Fibroblast of lung (primary cell): Measurements from ENCODE around the gene KCND1. TPM values are rescaled to one million over a fixed set of nuclear protein-coding genes. Genes with fewer than 3 reads are reported as not detected.
A peak's percentile ranks its signal among the peaks of the same experiment; 100 is the strongest.

Source experiments
- DNase-seq, 2 donors: peaks; one replicate each; pipeline versions ENCODE4 v3.0.0 to v3.0.0-alpha.2; 2010; ENCODE audit warnings: low read depth in 2 of 2
- H2AFZ ChIP-seq: 2 replicates; pipeline ENCODE4 v1.5.1; 2012; ENCODE audit warnings: low read length, control low read depth, inconsistent platforms
- H3K27ac ChIP-seq: 2 replicates; pipeline ENCODE4 v1.5.1; 2011; ENCODE audit warnings: low read length, control low read depth; ENCODE audit not compliant: insufficient read depth
- H3K27me3 ChIP-seq: 2 replicates; pipeline ENCODE4 v1.5.1; 2011; ENCODE audit warnings: mild to moderate bottlenecking, low read length; ENCODE audit not compliant: control insufficient read depth, insufficient read depth
- H3K36me3 ChIP-seq: 2 replicates; pipeline ENCODE4 v1.5.1; 2011; ENCODE audit warnings: low read length; ENCODE audit not compliant: control insufficient read depth, insufficient read depth
- H3K4me1 ChIP-seq: 2 replicates; pipeline ENCODE4 v1.5.1; 2011; ENCODE audit warnings: low read length; ENCODE audit not compliant: control insufficient read depth, insufficient read depth; ENCODE audit errors: extremely low read depth
- H3K4me2 ChIP-seq: 2 replicates; pipeline ENCODE4 v1.5.1; 2011; ENCODE audit warnings: low read length, control low read depth; ENCODE audit not compliant: insufficient read depth; ENCODE audit errors: extremely low read depth
- H3K4me3 ChIP-seq, 4 experiments: fragments of 200-600 bp in 1 of 4; sonication (generic) in 1 of 4; replicated peaks in 1 of 4; 2 replicates each; pipeline ENCODE4 v1.5.1; 2011 to 2016; ENCODE audit warnings: low read length in 4 of 4, low read depth in 3 of 4, mild to moderate bottlenecking in 3 of 4, control low read depth in 2 of 4, inconsistent platforms in 1 of 4, mixed read lengths in 1 of 4; ENCODE audit not compliant: insufficient read depth in 1 of 4; ENCODE audit errors: control extremely low read depth in 1 of 4
- H3K79me2 ChIP-seq: 2 replicates; pipeline ENCODE4 v1.5.1; 2012; ENCODE audit warnings: mild to moderate bottlenecking, low read length, inconsistent platforms; ENCODE audit not compliant: control insufficient read depth, insufficient read depth
- H3K9ac ChIP-seq: 2 replicates; pipeline ENCODE4 v1.5.1; 2011; ENCODE audit warnings: mild to moderate bottlenecking, low read length, control low read depth; ENCODE audit not compliant: insufficient read depth
- H3K9me3 ChIP-seq: 2 replicates; pipeline ENCODE4 v1.5.1; 2012; ENCODE audit warnings: low read depth, low read length; ENCODE audit not compliant: control insufficient read depth, insufficient read depth
- H4K20me1 ChIP-seq: 2 replicates; pipeline ENCODE4 v1.5.1; 2011; ENCODE audit warnings: low read length; ENCODE audit not compliant: control insufficient read depth, insufficient read depth; ENCODE audit errors: extremely low read depth
- EZH2 ChIP-seq: IDR thresholded peaks from 2 replicates; pipeline ENCODE4 v1.5.1; 2012; ENCODE audit warnings: low read length, control low read depth, mild to moderate bottlenecking; ENCODE audit errors: missing control alignments
- polyA plus RNA-seq, 2 donors: library from polyadenylated mRNA; depleted of rRNA in 1 of 2; stranded (reverse) in 1 of 2; unstranded in 1 of 2; fragments of >200 nt; gene quantifications; 2 replicates each; pipeline ENCODE4 v1.2.1, GENCODE V29; 2011 to 2012; ENCODE audit warnings: missing spikeins in 1 of 2
- total RNA-seq: library from RNA; depleted of rRNA; stranded (reverse); fragments of >200 nt; gene quantifications from 2 replicates; pipeline ENCODE4 v1.2.1, GENCODE V29; 2014
- TF ChIP-seq, protein P1 (sequence below), 2 donors: IDR thresholded peaks in 1 of 2; conservative IDR thresholded peaks in 1 of 2; 1 replicate in 1 of 2; 2 replicates in 1 of 2; pipeline ENCODE4 v1.5.1; 2011 to 2012; ENCODE audit warnings: low read length in 2 of 2, control low read depth in 1 of 2, inconsistent platforms in 1 of 2, low read depth in 1 of 2, mild to moderate bottlenecking in 1 of 2

KCND1 gene
- total and polyA plus RNA-seq, 2 donors (not counting 1 experiment from before 2014, with no cell fraction given): 0.41 to 1.3 TPM

DNA sequence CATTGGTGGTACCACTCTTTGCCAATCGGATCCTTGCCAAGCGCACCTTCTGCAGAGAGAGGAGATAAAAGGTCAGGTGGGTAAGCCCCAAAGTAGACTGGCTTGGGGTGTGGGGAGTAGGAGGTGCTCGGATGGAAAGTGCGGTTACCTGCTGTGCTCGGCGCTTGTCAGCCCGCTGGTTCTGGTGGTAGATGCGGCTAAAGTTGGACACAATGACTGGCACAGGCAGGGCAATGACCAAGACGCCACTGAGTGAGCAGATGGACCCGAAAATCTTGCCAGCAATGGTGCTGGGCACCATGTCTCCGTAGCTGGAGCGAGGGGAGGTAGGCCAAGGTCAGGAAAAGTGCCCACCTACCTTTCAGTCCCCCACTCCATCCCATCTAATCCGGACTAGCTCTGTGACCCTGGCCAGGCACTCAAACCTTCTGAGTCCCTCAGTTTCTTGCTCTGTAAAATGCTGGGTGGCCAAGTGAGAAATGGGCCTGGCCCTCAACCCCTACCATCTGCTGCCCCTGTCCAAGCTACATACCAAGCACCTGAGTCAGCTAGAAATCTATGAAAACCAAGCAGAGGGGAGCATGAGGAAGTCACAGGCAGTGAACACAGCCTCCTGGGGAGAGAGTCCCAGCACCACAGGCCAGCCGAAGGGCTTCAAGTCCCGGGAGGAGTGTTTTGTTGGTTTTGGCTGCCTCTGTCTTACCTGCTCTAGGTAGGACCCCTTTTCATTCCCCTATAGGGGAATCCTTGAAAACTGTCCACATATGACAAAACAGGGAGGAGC is 4.7 kb downstream of the KCND1 start:
- peak overlapping the region; percentile 7 for H3K4me2 ChIP-seq
- no peak overlapping the region for H3K27ac ChIP-seq
- peak; percentile 31 to 58 for DNase-seq

DNA sequence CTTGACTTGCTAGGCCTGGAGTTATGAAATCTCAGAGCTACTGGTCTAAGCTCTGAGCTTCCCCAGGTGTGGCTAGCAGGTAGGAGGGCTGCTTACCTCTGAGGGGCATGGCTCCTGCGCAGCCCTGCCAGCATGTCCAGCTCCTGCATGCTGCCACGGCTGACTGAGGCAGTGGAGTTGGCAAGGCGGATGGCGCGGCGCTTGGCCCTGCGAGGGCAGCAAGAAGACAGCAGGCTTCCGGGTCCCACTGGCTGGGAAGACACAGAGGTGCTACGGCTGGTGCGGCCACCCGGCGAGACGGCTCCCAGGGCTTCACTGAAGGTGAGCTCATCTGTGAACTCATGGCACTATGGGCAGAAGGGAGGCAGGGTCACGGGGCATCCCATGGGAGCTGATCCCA is 5.7 kb downstream of the KCND1 start:
- no peak for TF ChIP-seq EZH2
- TF ChIP-seq, protein P1, sequence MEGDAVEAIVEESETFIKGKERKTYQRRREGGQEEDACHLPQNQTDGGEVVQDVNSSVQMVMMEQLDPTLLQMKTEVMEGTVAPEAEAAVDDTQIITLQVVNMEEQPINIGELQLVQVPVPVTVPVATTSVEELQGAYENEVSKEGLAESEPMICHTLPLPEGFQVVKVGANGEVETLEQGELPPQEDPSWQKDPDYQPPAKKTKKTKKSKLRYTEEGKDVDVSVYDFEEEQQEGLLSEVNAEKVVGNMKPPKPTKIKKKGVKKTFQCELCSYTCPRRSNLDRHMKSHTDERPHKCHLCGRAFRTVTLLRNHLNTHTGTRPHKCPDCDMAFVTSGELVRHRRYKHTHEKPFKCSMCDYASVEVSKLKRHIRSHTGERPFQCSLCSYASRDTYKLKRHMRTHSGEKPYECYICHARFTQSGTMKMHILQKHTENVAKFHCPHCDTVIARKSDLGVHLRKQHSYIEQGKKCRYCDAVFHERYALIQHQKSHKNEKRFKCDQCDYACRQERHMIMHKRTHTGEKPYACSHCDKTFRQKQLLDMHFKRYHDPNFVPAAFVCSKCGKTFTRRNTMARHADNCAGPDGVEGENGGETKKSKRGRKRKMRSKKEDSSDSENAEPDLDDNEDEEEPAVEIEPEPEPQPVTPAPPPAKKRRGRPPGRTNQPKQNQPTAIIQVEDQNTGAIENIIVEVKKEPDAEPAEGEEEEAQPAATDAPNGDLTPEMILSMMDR (conservative IDR thresholded peaks at IDR 0.05 in 1 of 2, IDR thresholded peaks at IDR 0.05 in 1 of 2; ENCODE audit: low read depth in 1 of 2, low read length in 2 of 2): no peak
- DNase-seq: no peak
- Histone ChIP-seq H3K36me3 (no peaks in the 10 kb centered on the region), H3K4me1 (no peaks in the 10 kb centered on the region), H3K79me2 (no peaks in the 10 kb centered on the region), H4K20me1 (no peaks in the 10 kb centered on the region), H3K27me3 (no peaks in the 10 kb centered on the region), H3K9me3 (no peaks in the 10 kb centered on the region), H3K4me2 (no peak overlapping the region), H2AFZ (no peak overlapping the region), H3K9ac (no peak overlapping the region), H3K27ac (no peak overlapping the region), H3K4me3 (no peak overlapping the region)

More for the DNA sequence above, 4.7 kb downstream of the KCND1 start:
- TF ChIP-seq, protein P1 (conservative IDR thresholded peaks at IDR 0.05 in 1 of 2, IDR thresholded peaks at IDR 0.05 in 1 of 2; ENCODE audit: low read depth in 1 of 2, low read length in 2 of 2): no peak
- TF ChIP-seq EZH2: no peak
- H3K4me3 ChIP-seq: no peak overlapping the region
- H3K9ac ChIP-seq: no peak overlapping the region
- H3K9me3 ChIP-seq: no peaks in the 10 kb centered on the region
- no peaks in the 10 kb centered on the region for H4K20me1 ChIP-seq
- H3K36me3 ChIP-seq: no peaks in the 10 kb centered on the region
- H3K4me1 ChIP-seq: no peaks in the 10 kb centered on the region
- no peaks in the 10 kb centered on the region for H3K27me3 ChIP-seq
- H3K79me2 ChIP-seq: no peaks in the 10 kb centered on the region
- H2AFZ ChIP-seq: no peak overlapping the region

DNA sequence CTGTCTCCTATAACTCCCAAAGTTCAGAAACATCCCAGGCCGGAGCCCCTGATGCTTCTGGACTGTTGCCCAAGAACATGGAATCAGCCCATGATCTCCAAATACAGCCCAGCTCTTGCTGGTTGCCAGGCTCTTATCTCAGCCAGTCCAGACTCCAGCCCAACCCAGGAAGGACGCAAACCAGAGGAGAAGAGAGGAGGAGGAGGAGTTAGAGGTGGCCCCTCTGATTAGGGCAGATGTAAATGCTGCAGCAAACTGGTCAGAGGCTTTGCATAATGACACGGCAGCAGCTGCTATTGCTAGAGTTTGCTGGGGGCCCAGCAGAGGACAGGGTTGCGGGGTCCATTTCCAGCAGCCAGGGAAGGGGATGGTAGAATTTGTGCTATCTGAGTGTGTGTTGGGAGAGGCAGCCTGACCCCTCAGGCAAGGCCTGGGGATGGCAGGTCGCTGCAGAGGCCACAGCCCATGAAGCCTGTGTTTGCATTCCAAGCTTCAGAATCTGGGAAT is 10.0 kb downstream of the KCND1 start:
- Histone ChIP-seq H3K27ac (no peak overlapping the region), H2AFZ (no peak overlapping the region), H3K4me1 (peaks cover 3% of the 10 kb centered on the region), H3K9ac (no peak overlapping the region), H3K79me2 (peaks cover 5% of the 10 kb centered on the region), H3K27me3 (no peaks in the 10 kb centered on the region), H3K36me3 (no peaks in the 10 kb centered on the region), H3K4me3 (no peak overlapping the region), H3K4me2 (no peak overlapping the region), H3K9me3 (no peaks in the 10 kb centered on the region), H4K20me1 (no peaks in the 10 kb centered on the region)
- DNase-seq: peak in 1 of 2 donors; percentile 14
- TF ChIP-seq, protein P1 (conservative IDR thresholded peaks at IDR 0.05 in 1 of 2, IDR thresholded peaks at IDR 0.05 in 1 of 2; ENCODE audit: low read depth in 1 of 2, low read length in 2 of 2): no peak
- no peak for TF ChIP-seq EZH2
